Measurements from ENCODE around the gene GBA2.

GBA2 gene

GRCh38 chr9:35776018-35776417 lies 27.0 kb upstream of the GBA2 start:
- no peak for TF ChIP-seq POLR2A (IDR thresholded peaks at IDR 0.05; ENCODE audit: low read length)
- TF ChIP-seq GATA1 (IDR thresholded peaks at IDR 0.05; ENCODE audit: low read depth, low read length) = no peak
- no peak for DNase-seq

- DNase-seq = no peak
- TF ChIP-seq GATA1 (IDR thresholded peaks at IDR 0.05; ENCODE audit: low read depth, low read length) (no peak), POLR2A (IDR thresholded peaks at IDR 0.05; ENCODE audit: low read length) (no peak)
Observed at GRCh38 chr9:35774907-35775635, 26.0 kb upstream of the GBA2 start.

GRCh38 chr9:35771943-35772342 lies 22.9 kb upstream of the GBA2 start:
- TF ChIP-seq GATA1 (IDR thresholded peaks at IDR 0.05; ENCODE audit: low read depth, low read length) (no peak), POLR2A (IDR thresholded peaks at IDR 0.05; ENCODE audit: low read length) (no peak)
- no peak for DNase-seq

- peak; percentile 27 to 50 for DNase-seq
- no peak for TF ChIP-seq POLR2A (IDR thresholded peaks at IDR 0.05; ENCODE audit: low read length)
- TF ChIP-seq GATA1 (IDR thresholded peaks at IDR 0.05; ENCODE audit: low read depth, low read length) = no peak
Observed at GRCh38 chr9:35771534-35771933, 22.5 kb upstream of the GBA2 start.

- TF ChIP-seq POLR2A (IDR thresholded peaks at IDR 0.05; ENCODE audit: low read length) (no peak), GATA1 (IDR thresholded peaks at IDR 0.05; ENCODE audit: low read depth, low read length) (no peak)
- DNase-seq = no peak
Observed at GRCh38 chr9:35771075-35771433, 22.0 kb upstream of the GBA2 start.

- DNase-seq = no peak
- TF ChIP-seq GATA1 (IDR thresholded peaks at IDR 0.05; ENCODE audit: low read depth, low read length) = no peak
- no peak for TF ChIP-seq POLR2A (IDR thresholded peaks at IDR 0.05; ENCODE audit: low read length)
Observed at GRCh38 chr9:35769763-35770162, 20.7 kb upstream of the GBA2 start.

- no peak for DNase-seq
- no peak for TF ChIP-seq POLR2A (IDR thresholded peaks at IDR 0.05; ENCODE audit: low read length)
Observed at GRCh38 chr9:35767458-35767857, 18.4 kb upstream of the GBA2 start.

GRCh38 chr9:35766997-35767396 lies 18.0 kb upstream of the GBA2 start:
- TF ChIP-seq GATA1 (IDR thresholded peaks at IDR 0.05; ENCODE audit: low read depth, low read length) (no peak), POLR2A (IDR thresholded peaks at IDR 0.05; ENCODE audit: low read length) (no peak)
- no peak for DNase-seq

GRCh38 chr9:35763803-35764202 lies 14.8 kb upstream of the GBA2 start:
- no peak for DNase-seq
- TF ChIP-seq GATA1 (IDR thresholded peaks at IDR 0.05; ENCODE audit: low read depth, low read length) (no peak), POLR2A (IDR thresholded peaks at IDR 0.05; ENCODE audit: low read length) (no peak)

- TF ChIP-seq POLR2A (IDR thresholded peaks at IDR 0.05; ENCODE audit: low read length) (no peak), GATA1 (IDR thresholded peaks at IDR 0.05; ENCODE audit: low read depth, low read length) (no peak)
- no peak for DNase-seq
Observed at GRCh38 chr9:35763181-35763580, 14.2 kb upstream of the GBA2 start.

- no peak for DNase-seq
- TF ChIP-seq GATA1 (IDR thresholded peaks at IDR 0.05; ENCODE audit: low read depth, low read length) (no peak), POLR2A (IDR thresholded peaks at IDR 0.05; ENCODE audit: low read length) (no peak)
Observed at GRCh38 chr9:35760651-35761050, 11.6 kb upstream of the GBA2 start.

GRCh38 chr9:35759795-35760194 lies 10.8 kb upstream of the GBA2 start:
- no peak for DNase-seq
- TF ChIP-seq POLR2A (IDR thresholded peaks at IDR 0.05; ENCODE audit: low read length) = no peak
- no peak for TF ChIP-seq GATA1 (IDR thresholded peaks at IDR 0.05; ENCODE audit: low read depth, low read length)

- DNase-seq = no peak
- TF ChIP-seq GATA1 (IDR thresholded peaks at IDR 0.05; ENCODE audit: low read depth, low read length) = no peak
- no peak for TF ChIP-seq POLR2A (IDR thresholded peaks at IDR 0.05; ENCODE audit: low read length)
Observed at GRCh38 chr9:35758475-35759050, 9.5 kb upstream of the GBA2 start.

- TF ChIP-seq POLR2A (IDR thresholded peaks at IDR 0.05; ENCODE audit: low read length) = no peak
- TF ChIP-seq GATA1 (IDR thresholded peaks at IDR 0.05; ENCODE audit: low read depth, low read length) = no peak
- DNase-seq = no peak
Observed at GRCh38 chr9:35757892-35758275, 8.9 kb upstream of the GBA2 start.

- TF ChIP-seq POLR2A (IDR thresholded peaks at IDR 0.05; ENCODE audit: low read length) (peak; percentile 63), GATA1 (IDR thresholded peaks at IDR 0.05; ENCODE audit: low read depth, low read length) (no peak)
- DNase-seq = peak; percentile 47 to 49
Observed at GRCh38 chr9:35757226-35757891, 8.3 kb upstream of the GBA2 start.

Measured in erythroblast (primary cell).